Measurements from ENCODE around the gene FSTL4.

- TF ChIP-seq EZH2 (IDR thresholded peaks at IDR 0.05; ENCODE audit: borderline replicate concordance, insufficient read depth, low read length, poor library complexity, severe bottlenecking) = no peak
- no peak for TF ChIP-seq RAD21 (conservative IDR thresholded peaks at IDR 0.05)
- TF ChIP-seq CTCF (IDR thresholded peaks at IDR 0.05; ENCODE audit: poor library complexity, severe bottlenecking) = no peak
- no peak for TF ChIP-seq MXI1 (conservative IDR thresholded peaks at IDR 0.05; ENCODE audit: poor library complexity, severe bottlenecking)
- no peak for TF ChIP-seq SMC3 (conservative IDR thresholded peaks at IDR 0.05; ENCODE audit: poor library complexity)
- TF ChIP-seq POLR2AphosphoS5 (IDR thresholded peaks at IDR 0.05) = no peak
- TF ChIP-seq EP300 (conservative IDR thresholded peaks at IDR 0.05; ENCODE audit: poor library complexity, severe bottlenecking) = no peak
These were observed 211.4 kb downstream of the FSTL4 start for GRCh38 chr5:133400831-133401351.

All from neural cell (in vitro differentiated cells).